GM21576 (cell line): ENCODE data around the gene COPG2.

Experiments used
- ATAC-seq: cut with Tn5 transposase; IDR thresholded peaks from one replicate; pipeline ENCODE4 v1.9.1; 2021; ENCODE audit warnings: mild to moderate bottlenecking, moderate library complexity; ENCODE audit not compliant: unreplicated experiment

COPG2 gene

GRCh38 chr7:130506358-130506757 lies 162.2 kb downstream of the COPG2 start:
- ATAC-seq = no peak

GRCh38 chr7:130505753-130506152 lies 162.8 kb downstream of the COPG2 start:
- ATAC-seq = no peak

GRCh38 chr7:130500910-130501309 lies 167.6 kb downstream of the COPG2 start:
- no peak for ATAC-seq

GRCh38 chr7:130500463-130500862 lies 168.1 kb downstream of the COPG2 start:
- no peak for ATAC-seq

- ATAC-seq = no peak
These were observed 174.1 kb downstream of the COPG2 start for GRCh38 chr7:130494431-130494858.

GRCh38 chr7:130493275-130493873 lies 175.2 kb downstream of the COPG2 start:
- ATAC-seq = no peak

GRCh38 chr7:130492523-130493274 lies 175.8 kb downstream of the COPG2 start:
- no peak for ATAC-seq

GRCh38 chr7:130491841-130492522 lies 176.6 kb downstream of the COPG2 start, which contains the start of gene MEST:
Gene MEST (plus strand): TSS chr7:130492085. CDS start chr7:130492314, 229 bp downstream.
- ATAC-seq = no peak

GRCh38 chr7:130490888-130491804 lies 177.4 kb downstream of the COPG2 start:
- no peak for ATAC-seq

GRCh38 chr7:130490311-130490791 lies 178.2 kb downstream of the COPG2 start:
- no peak for ATAC-seq

GRCh38 chr7:130489140-130489983 lies 179.2 kb downstream of the COPG2 start:
- no peak for ATAC-seq

- no peak for ATAC-seq
These were observed 180.0 kb downstream of the COPG2 start for GRCh38 chr7:130488392-130489139.

GRCh38 chr7:130486954-130487436 lies 181.6 kb downstream of the COPG2 start:
- no peak for ATAC-seq

- no peak for ATAC-seq
These were observed 182.2 kb downstream of the COPG2 start for GRCh38 chr7:130486114-130486953.

GRCh38 chr7:130485734-130486113 lies 182.8 kb downstream of the COPG2 start:
- ATAC-seq = no peak

- ATAC-seq = no peak
These were observed 185.5 kb downstream of the COPG2 start for GRCh38 chr7:130483031-130483430.

- ATAC-seq = no peak
These were observed 186.7 kb downstream of the COPG2 start for GRCh38 chr7:130481898-130482297.
